ENCODE data around the gene SEC24A. TPM values are rescaled to one million over a fixed set of nuclear protein-coding genes. Genes with fewer than 3 reads are reported as not detected.
"Not testable (repeated sequence)": the region's sequence is repeated elsewhere in the genome, so short reads cannot be mapped to it uniquely, and the experiment has no call there.

SEC24A gene
- total RNA-seq, 1 experiment from 2014 or later, result 22.0 TPM

GRCh38 chr5:134659922-134660321 lies 11.3 kb downstream of the SEC24A start:
- CTCF ChIA-PET, result interaction anchor here (0.5 to 0.7 kb wide), 2 partner anchors 78 to 148 kb away, joined by 5 read pairs; partner anchors contain the start of gene CAMLG
- no TSS peak for BruUV-seq (replicated peaks)
- POLR2A ChIA-PET (ENCODE audit: low non-redundant PET), result no interaction called here

GRCh38 chr5:134662971-134663370 lies 14.4 kb downstream of the SEC24A start:
- no TSS peak for BruUV-seq (replicated peaks)
- intact Hi-C loops (cut with micrococcal nuclease; ENCODE audit: unreplicated experiment), result no loop called here
- Histone ChIP-seq H3K27me3 (replicated peaks; ENCODE audit: insufficient read depth, low read depth, low read length, poor library complexity) (no peaks in the 10 kb centered on the region), H3K4me3 (ENCODE audit: low read depth, low read length, poor library complexity, severe bottlenecking) (no peak overlapping the region), H3K9me3 (ENCODE audit: low read depth, low read length, poor library complexity, severe bottlenecking) (no peaks in the 10 kb centered on the region), H3K27ac (ENCODE audit: low read depth, low read length, poor library complexity, severe bottlenecking) (no peak overlapping the region), H3K4me1 (ENCODE audit: insufficient read depth, low read length, poor library complexity, severe bottlenecking) (no peaks in the 10 kb centered on the region), H3K36me3 (ENCODE audit: insufficient read depth, low read length, poor library complexity, severe bottlenecking) (peaks cover 8% of the 10 kb centered on the region)
- no peak for DNase-seq (ENCODE audit: low spot score)
- ChIA-PET POLR2A (ENCODE audit: low non-redundant PET) (no interaction called here), CTCF (no interaction called here)
- no peak for TF ChIP-seq EZH2 (IDR thresholded peaks at IDR 0.05; ENCODE audit: borderline replicate concordance, low read depth, low read length, poor library complexity, severe bottlenecking)
- TF ChIP-seq, protein P1, sequence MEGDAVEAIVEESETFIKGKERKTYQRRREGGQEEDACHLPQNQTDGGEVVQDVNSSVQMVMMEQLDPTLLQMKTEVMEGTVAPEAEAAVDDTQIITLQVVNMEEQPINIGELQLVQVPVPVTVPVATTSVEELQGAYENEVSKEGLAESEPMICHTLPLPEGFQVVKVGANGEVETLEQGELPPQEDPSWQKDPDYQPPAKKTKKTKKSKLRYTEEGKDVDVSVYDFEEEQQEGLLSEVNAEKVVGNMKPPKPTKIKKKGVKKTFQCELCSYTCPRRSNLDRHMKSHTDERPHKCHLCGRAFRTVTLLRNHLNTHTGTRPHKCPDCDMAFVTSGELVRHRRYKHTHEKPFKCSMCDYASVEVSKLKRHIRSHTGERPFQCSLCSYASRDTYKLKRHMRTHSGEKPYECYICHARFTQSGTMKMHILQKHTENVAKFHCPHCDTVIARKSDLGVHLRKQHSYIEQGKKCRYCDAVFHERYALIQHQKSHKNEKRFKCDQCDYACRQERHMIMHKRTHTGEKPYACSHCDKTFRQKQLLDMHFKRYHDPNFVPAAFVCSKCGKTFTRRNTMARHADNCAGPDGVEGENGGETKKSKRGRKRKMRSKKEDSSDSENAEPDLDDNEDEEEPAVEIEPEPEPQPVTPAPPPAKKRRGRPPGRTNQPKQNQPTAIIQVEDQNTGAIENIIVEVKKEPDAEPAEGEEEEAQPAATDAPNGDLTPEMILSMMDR (conservative IDR thresholded peaks at IDR 0.05; ENCODE audit: low read depth, low read length), result no peak

More at GRCh38 chr5:134659922-134660321, 11.3 kb downstream of the SEC24A start:
- intact Hi-C loops (cut with micrococcal nuclease; ENCODE audit: unreplicated experiment), result no loop called here
- H3K4me3 ChIP-seq (ENCODE audit: low read depth, low read length, poor library complexity, severe bottlenecking), result no peak overlapping the region
- H3K9me3 ChIP-seq (ENCODE audit: low read depth, low read length, poor library complexity, severe bottlenecking), result no peaks in the 10 kb centered on the region
- H3K27ac ChIP-seq (ENCODE audit: low read depth, low read length, poor library complexity, severe bottlenecking), result no peak overlapping the region
- no peaks in the 10 kb centered on the region for H3K27me3 ChIP-seq (replicated peaks; ENCODE audit: insufficient read depth, low read depth, low read length, poor library complexity)
- no peak for DNase-seq (ENCODE audit: low spot score)
- TF ChIP-seq, protein P1 (conservative IDR thresholded peaks at IDR 0.05; ENCODE audit: low read depth, low read length), result no peak
- no peak for TF ChIP-seq EZH2 (IDR thresholded peaks at IDR 0.05; ENCODE audit: borderline replicate concordance, low read depth, low read length, poor library complexity, severe bottlenecking)
- H3K4me1 ChIP-seq (ENCODE audit: insufficient read depth, low read length, poor library complexity, severe bottlenecking), result no peaks in the 10 kb centered on the region
- peaks cover 8% of the 10 kb centered on the region for H3K36me3 ChIP-seq (ENCODE audit: insufficient read depth, low read length, poor library complexity, severe bottlenecking)

- BruUV-seq (replicated peaks), result no TSS peak
- DNase-seq (ENCODE audit: low spot score), result no peak
- ChIA-PET CTCF (no interaction called here), POLR2A (ENCODE audit: low non-redundant PET) (no interaction called here)
- Histone ChIP-seq H3K27ac (ENCODE audit: low read depth, low read length, poor library complexity, severe bottlenecking) (no peak overlapping the region), H3K27me3 (replicated peaks; ENCODE audit: insufficient read depth, low read depth, low read length, poor library complexity) (no peaks in the 10 kb centered on the region), H3K4me3 (ENCODE audit: low read depth, low read length, poor library complexity, severe bottlenecking) (no peak overlapping the region), H3K4me1 (ENCODE audit: insufficient read depth, low read length, poor library complexity, severe bottlenecking) (no peaks in the 10 kb centered on the region), H3K9me3 (ENCODE audit: low read depth, low read length, poor library complexity, severe bottlenecking) (no peaks in the 10 kb centered on the region), H3K36me3 (ENCODE audit: insufficient read depth, low read length, poor library complexity, severe bottlenecking) (peaks cover 8% of the 10 kb centered on the region)
- intact Hi-C loops (cut with micrococcal nuclease; ENCODE audit: unreplicated experiment), result loop anchor here (2.0 kb wide), 1 partner anchor 40 kb away; no protein-coding TSS in a partner anchor
- TF ChIP-seq, protein P1 (conservative IDR thresholded peaks at IDR 0.05; ENCODE audit: low read depth, low read length), result no peak
- no peak for TF ChIP-seq EZH2 (IDR thresholded peaks at IDR 0.05; ENCODE audit: borderline replicate concordance, low read depth, low read length, poor library complexity, severe bottlenecking)
Measured at GRCh38 chr5:134664448-134664847, 15.9 kb downstream of the SEC24A start.

- intact Hi-C loops (cut with micrococcal nuclease; ENCODE audit: unreplicated experiment); H3K4me1 ChIP-seq (ENCODE audit: insufficient read depth, low read length, poor library complexity, severe bottlenecking); DNase-seq (ENCODE audit: low spot score); H3K27me3 ChIP-seq (replicated peaks; ENCODE audit: insufficient read depth, low read depth, low read length, poor library complexity); H3K27ac ChIP-seq (ENCODE audit: low read depth, low read length, poor library complexity, severe bottlenecking); BruUV-seq (replicated peaks); H3K4me3 ChIP-seq (ENCODE audit: low read depth, low read length, poor library complexity, severe bottlenecking); H3K9me3 ChIP-seq (ENCODE audit: low read depth, low read length, poor library complexity, severe bottlenecking); CTCF ChIA-PET; POLR2A ChIA-PET (ENCODE audit: low non-redundant PET): not testable (repeated sequence)
- peaks cover 51% of the 10 kb centered on the region for H3K36me3 ChIP-seq (ENCODE audit: insufficient read depth, low read length, poor library complexity, severe bottlenecking)
Measured at GRCh38 chr5:134673546-134673945, 25.0 kb downstream of the SEC24A start.

DNA sequence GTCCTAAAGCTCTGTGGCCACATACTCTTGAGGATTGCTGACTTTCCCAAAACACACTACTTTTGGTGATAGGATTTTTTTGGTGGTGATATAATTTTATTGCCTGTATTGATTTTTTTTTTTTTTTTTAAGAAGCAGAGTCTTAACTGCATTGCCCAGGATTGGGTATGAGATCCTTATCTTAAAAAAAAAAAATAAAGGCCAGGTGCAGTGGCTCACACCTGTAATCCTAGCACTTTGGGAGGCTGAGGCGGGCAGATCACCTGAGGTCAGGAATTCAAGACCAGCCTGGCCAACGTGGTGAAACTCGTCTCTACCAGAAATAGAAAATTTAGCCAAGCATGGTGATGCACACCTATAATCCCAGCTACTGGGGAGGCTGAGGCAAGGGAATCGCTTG lies 28.8 kb downstream of the SEC24A start:
- H3K36me3 ChIP-seq (ENCODE audit: insufficient read depth, low read length, poor library complexity, severe bottlenecking), result peaks cover 69% of the 10 kb centered on the region
- BruUV-seq (replicated peaks); H3K27ac ChIP-seq (ENCODE audit: low read depth, low read length, poor library complexity, severe bottlenecking); intact Hi-C loops (cut with micrococcal nuclease; ENCODE audit: unreplicated experiment); H3K4me3 ChIP-seq (ENCODE audit: low read depth, low read length, poor library complexity, severe bottlenecking); POLR2A ChIA-PET (ENCODE audit: low non-redundant PET); H3K4me1 ChIP-seq (ENCODE audit: insufficient read depth, low read length, poor library complexity, severe bottlenecking); H3K9me3 ChIP-seq (ENCODE audit: low read depth, low read length, poor library complexity, severe bottlenecking); H3K27me3 ChIP-seq (replicated peaks; ENCODE audit: insufficient read depth, low read depth, low read length, poor library complexity); DNase-seq (ENCODE audit: low spot score): not testable (repeated sequence)
- CTCF ChIA-PET, result interaction anchor here (0.6 kb wide), 1 partner anchor 127 kb away, joined by 11 read pairs; no protein-coding TSS in a partner anchor

Data from A673 (cell line).